ENCODE results near the gene EML5.

GRCh38 chr14:88837495-88837894, 44.7 kb upstream of the EML5 start:
- TF ChIP-seq CTCF (IDR thresholded peaks at IDR 0.05) (no peak), POLR2AphosphoS5 (IDR thresholded peaks at IDR 0.05) (no peak), POLR2A (IDR thresholded peaks at IDR 0.05) (no peak), EP300 (IDR thresholded peaks at IDR 0.05) (no peak)

Measured in sigmoid colon (tissue), 4 donors.